HG03442 (cell line): ENCODE data around the gene RBMX2.
"Not testable (repeated sequence)": the region's sequence is repeated elsewhere in the genome, so short reads cannot be mapped to it uniquely, and the experiment has no call there.

Experiments
- ATAC-seq: cut with Tn5 transposase; IDR thresholded peaks from one replicate; pipeline ENCODE4 v1.9.1; 2021; ENCODE audit warnings: mild to moderate bottlenecking, moderate library complexity; ENCODE audit not compliant: unreplicated experiment

The RBMX2 gene

GRCh38 chrX:130401415-130402207 lies at the start of gene RBMX2:
TSS of gene RBMX2 (plus strand) at chrX:130401987. CDS start at chrX:130402033, 46 bp downstream.
- peak; percentile 96 for ATAC-seq

GRCh38 chrX:130352050-130352449 lies 49.7 kb upstream of the RBMX2 start:
- ATAC-seq = not testable (repeated sequence)

- no peak for ATAC-seq
These were observed 25.7 kb upstream of the RBMX2 start for GRCh38 chrX:130376077-130376476.

GRCh38 chrX:130378024-130378669 lies 23.6 kb upstream of the RBMX2 start:
- ATAC-seq = no peak

GRCh38 chrX:130385520-130385919 lies 16.3 kb upstream of the RBMX2 start, which contains the start of gene GPR119:
TSS of gene GPR119 (minus strand) at chrX:130385674. CDS start at chrX:130385447, 227 bp downstream.
- ATAC-seq = no peak

GRCh38 chrX:130386408-130386808 lies 15.4 kb upstream of the RBMX2 start:
- no peak for ATAC-seq

GRCh38 chrX:130393451-130394074 lies 8.2 kb upstream of the RBMX2 start:
- no peak for ATAC-seq

GRCh38 chrX:130395341-130395740 lies 6.4 kb upstream of the RBMX2 start:
- no peak for ATAC-seq

- no peak for ATAC-seq
These were observed 459 bp downstream of the RBMX2 start for GRCh38 chrX:130402208-130402684.

GRCh38 chrX:130413415-130413814 lies 11.6 kb downstream of the RBMX2 start:
- no peak for ATAC-seq

GRCh38 chrX:130414800-130415199 lies 13.0 kb downstream of the RBMX2 start:
- ATAC-seq = no peak

GRCh38 chrX:130415201-130415600 lies 13.4 kb downstream of the RBMX2 start:
- ATAC-seq = no peak

GRCh38 chrX:130416785-130417184 lies 15.0 kb downstream of the RBMX2 start:
- no peak for ATAC-seq

GRCh38 chrX:130418066-130418465 lies 16.3 kb downstream of the RBMX2 start:
- ATAC-seq = no peak

GRCh38 chrX:130418740-130419139 lies 17.0 kb downstream of the RBMX2 start:
- no peak for ATAC-seq

GRCh38 chrX:130419263-130419662 lies 17.5 kb downstream of the RBMX2 start:
- no peak for ATAC-seq

- no peak for ATAC-seq
These were observed 24.7 kb downstream of the RBMX2 start for GRCh38 chrX:130426531-130426930.

GRCh38 chrX:130429236-130429635 lies 27.4 kb downstream of the RBMX2 start:
- not testable (repeated sequence) for ATAC-seq

GRCh38 chrX:130435937-130436336 lies 34.1 kb downstream of the RBMX2 start:
- ATAC-seq = no peak

GRCh38 chrX:130437996-130438395 lies 36.2 kb downstream of the RBMX2 start:
- ATAC-seq = not testable (repeated sequence)

- ATAC-seq = no peak
These were observed 42.1 kb downstream of the RBMX2 start for GRCh38 chrX:130443875-130444274.
